Prostate gland (tissue), 2 donors: ENCODE data around the gene ADGRE2.

Source experiments
- CTCF ChIP-seq, 4 experiments: fragments of 200-600 bp in 2 of 4; fragments of 450-650 bp in 2 of 4; sonication (generic) in 2 of 4; IDR thresholded peaks; 1 replicate in 3 of 4; 2 replicates in 1 of 4; pipeline ENCODE4 v1.5.1; 2016 to 2019; ENCODE audit warnings: antibody characterized with exemption in 4 of 4, mild to moderate bottlenecking in 2 of 4, moderate library complexity in 2 of 4
- POLR2AphosphoS5 ChIP-seq: sonication (generic); formaldehyde crosslinking; IDR thresholded peaks from one replicate; pipeline ENCODE4 v1.6.1; 2017; ENCODE audit warnings: antibody characterized with exemption

GRCh38 chr19:14733574-14733973, 44.8 kb downstream of the ADGRE2 start:
- TF ChIP-seq POLR2AphosphoS5 (no peak), CTCF (IDR thresholded peaks at IDR 0.05) (no peak)
